ENCODE results near the gene NDRG4.

DNA sequence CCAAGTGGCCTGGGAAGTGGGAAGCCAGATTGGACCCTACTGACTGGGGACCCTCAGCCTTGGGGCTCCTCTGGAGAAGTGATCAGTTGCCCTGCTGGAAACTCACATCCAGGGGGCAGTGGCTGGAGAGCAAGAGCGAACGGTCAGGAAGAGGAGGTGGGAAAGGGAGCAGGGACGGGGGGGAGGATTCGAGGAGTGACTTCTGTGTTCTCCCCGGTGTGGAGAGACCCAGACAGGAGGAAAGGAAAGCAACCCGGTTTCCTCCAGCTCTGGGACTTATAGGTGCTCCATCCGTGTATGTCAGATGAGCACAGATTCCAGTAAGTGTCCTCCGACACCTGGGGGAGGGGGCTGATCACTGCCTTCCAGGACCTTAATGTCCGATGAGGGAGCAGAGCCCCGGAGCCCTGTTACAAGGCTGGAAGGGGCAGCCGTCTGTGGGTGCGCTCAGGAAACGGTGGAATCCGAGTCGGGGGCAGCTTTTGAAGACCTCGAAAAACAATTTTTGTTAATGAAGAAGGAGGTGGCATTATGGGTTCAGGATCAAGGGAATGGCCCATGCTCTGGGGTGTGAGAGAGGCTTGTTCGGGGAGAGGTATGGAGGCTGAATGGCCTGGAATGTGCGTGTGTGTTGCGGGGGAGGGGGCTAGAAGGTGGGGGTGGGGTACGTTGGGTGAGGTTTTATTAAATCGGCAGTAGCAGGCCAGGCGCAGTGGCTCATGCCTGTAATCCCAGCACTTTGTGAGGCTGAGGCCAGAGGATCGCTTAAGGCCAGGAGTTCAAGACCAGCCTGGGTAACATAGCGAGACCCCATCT is 34.8 kb upstream of the NDRG4 start:
- TF ChIP-seq, protein P1, sequence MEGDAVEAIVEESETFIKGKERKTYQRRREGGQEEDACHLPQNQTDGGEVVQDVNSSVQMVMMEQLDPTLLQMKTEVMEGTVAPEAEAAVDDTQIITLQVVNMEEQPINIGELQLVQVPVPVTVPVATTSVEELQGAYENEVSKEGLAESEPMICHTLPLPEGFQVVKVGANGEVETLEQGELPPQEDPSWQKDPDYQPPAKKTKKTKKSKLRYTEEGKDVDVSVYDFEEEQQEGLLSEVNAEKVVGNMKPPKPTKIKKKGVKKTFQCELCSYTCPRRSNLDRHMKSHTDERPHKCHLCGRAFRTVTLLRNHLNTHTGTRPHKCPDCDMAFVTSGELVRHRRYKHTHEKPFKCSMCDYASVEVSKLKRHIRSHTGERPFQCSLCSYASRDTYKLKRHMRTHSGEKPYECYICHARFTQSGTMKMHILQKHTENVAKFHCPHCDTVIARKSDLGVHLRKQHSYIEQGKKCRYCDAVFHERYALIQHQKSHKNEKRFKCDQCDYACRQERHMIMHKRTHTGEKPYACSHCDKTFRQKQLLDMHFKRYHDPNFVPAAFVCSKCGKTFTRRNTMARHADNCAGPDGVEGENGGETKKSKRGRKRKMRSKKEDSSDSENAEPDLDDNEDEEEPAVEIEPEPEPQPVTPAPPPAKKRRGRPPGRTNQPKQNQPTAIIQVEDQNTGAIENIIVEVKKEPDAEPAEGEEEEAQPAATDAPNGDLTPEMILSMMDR (IDR thresholded peaks at IDR 0.05) = no peak
- no peak for TF ChIP-seq POLR2A (IDR thresholded peaks at IDR 0.05)
